Dendritic cell treated with granulocyte-macrophage colony-stimulating factor and Interleukin-4, amounts not matched to agents 40 ng/mL and 50 ng/mL, for 4 days (primary cell): Measurements from ENCODE around the gene ZNRD2.

Source experiments
- H3K27ac Mint-ChIP-seq: one replicate; pipeline ENCODE4 v1.8.0; 2022; ENCODE audit warnings: mild to moderate bottlenecking, mixed read lengths
- H3K27me3 Mint-ChIP-seq: one replicate; pipeline ENCODE4 v1.8.0; 2022; ENCODE audit warnings: mild to moderate bottlenecking, mixed read lengths
- H3K36me3 Mint-ChIP-seq: one replicate; pipeline ENCODE4 v1.8.0; 2022; ENCODE audit warnings: low read depth, mixed read lengths
- H3K4me1 Mint-ChIP-seq: one replicate; pipeline ENCODE4 v1.8.0; 2022; ENCODE audit warnings: low read depth, mixed read lengths
- H3K4me3 Mint-ChIP-seq: one replicate; pipeline ENCODE4 v1.8.0; 2022; ENCODE audit warnings: mild to moderate bottlenecking, moderate library complexity, mixed read lengths
- H3K9me3 Mint-ChIP-seq: one replicate; pipeline ENCODE4 v1.8.0; 2022; ENCODE audit warnings: mixed read lengths
- intact Hi-C: fragments of 100-400 bp; cut with micrococcal nuclease; formaldehyde crosslinking; loops from one replicate; pipeline ENCODE4 v1.15.0; 2022

Gene ZNRD2

GRCh38 chr11:65606876-65607613 lies 36.8 kb downstream of the ZNRD2 start:
- Mint-ChIP-seq H3K4me1 (peaks cover 64% of the 10 kb centered on the region), H3K4me3 (peak overlapping the region; percentile 4), H3K27ac (no peak overlapping the region), H3K36me3 (peaks cover 100% of the 10 kb centered on the region), H3K27me3 (no peaks in the 10 kb centered on the region), H3K9me3 (no peaks in the 10 kb centered on the region)
- intact Hi-C loops: no loop called here

DNA sequence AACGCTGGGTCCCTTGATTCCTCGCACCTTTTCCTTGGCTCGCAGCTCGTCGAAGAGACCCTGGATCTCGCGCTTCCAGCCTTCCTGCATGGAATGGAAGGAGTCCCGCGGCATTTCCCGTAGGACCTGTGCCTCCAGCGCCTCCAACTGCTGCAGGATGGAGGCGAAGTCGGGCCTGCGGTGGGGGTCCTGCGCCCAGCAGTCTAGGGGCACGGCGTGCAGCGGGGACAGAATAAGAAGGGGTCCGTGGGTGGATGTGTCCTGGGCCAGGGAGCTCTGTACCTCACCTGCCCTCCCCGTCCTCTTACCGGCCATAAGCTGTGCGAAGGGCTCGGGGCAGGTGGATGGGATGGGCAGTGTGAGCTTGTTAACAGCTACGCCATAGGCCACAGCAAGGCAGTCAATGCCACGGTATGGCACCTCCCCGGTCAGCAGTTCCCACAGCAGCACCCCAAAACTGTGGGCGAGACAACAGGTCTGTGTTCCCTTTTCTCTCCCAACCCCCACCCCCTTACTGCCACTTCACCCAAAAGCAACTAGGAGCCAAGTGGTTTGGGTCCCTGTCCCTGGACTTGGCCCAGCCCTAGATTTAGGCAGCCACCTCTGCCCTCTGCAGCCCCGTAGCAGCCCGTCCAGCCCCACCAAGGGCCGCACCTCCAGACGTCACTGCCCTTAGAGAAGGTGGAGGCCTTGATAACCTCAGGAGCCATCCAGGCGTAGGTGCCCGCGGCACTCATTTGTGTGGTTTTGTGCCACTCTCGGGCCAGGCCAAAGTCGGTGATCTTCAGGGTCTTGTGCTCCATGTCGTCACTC lies 37.5 kb downstream of the ZNRD2 start:
- Mint-ChIP-seq H3K36me3 (peaks cover 100% of the 10 kb centered on the region), H3K4me1 (peaks cover 72% of the 10 kb centered on the region), H3K4me3 (no peak overlapping the region), H3K27ac (no peak overlapping the region), H3K27me3 (no peaks in the 10 kb centered on the region), H3K9me3 (no peaks in the 10 kb centered on the region)
- intact Hi-C loops: no loop called here

DNA sequence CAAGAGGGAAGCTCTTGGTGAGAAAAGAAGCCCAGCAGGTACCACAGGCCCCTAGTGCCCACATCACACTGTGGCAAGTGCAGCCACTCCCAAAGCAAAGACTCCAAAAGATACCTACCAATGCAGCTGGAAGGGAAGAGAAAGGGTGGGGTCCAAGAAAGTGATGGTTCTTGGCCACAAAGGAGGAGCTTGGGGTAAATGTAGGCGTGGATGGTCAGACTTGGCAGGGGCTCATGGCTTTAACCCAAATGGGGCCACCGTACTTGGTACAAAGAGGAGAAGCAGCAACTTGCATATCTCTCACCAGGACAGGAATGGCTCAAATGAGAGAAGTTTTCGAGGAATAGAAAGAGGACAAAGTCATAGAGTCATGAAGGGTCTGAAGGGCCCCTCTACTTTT lies 39.0 kb downstream of the ZNRD2 start:
- peak overlapping the region; percentile 91 for H3K4me3 Mint-ChIP-seq

GRCh38 chr11:65609665-65610064 lies 39.4 kb downstream of the ZNRD2 start:
- H3K27me3 Mint-ChIP-seq: no peaks in the 10 kb centered on the region
- peak overlapping the region; percentile 91 for H3K4me3 Mint-ChIP-seq
- peaks cover 100% of the 10 kb centered on the region for H3K36me3 Mint-ChIP-seq
- H3K4me1 Mint-ChIP-seq: peaks cover 70% of the 10 kb centered on the region
- no peaks in the 10 kb centered on the region for H3K9me3 Mint-ChIP-seq
- intact Hi-C loops: no loop called here
- peak overlapping the region; percentile 95 for H3K27ac Mint-ChIP-seq

More for the DNA sequence above, 39.0 kb downstream of the ZNRD2 start:
- intact Hi-C loops: no loop called here
- H3K36me3 Mint-ChIP-seq: peaks cover 100% of the 10 kb centered on the region
- H3K4me1 Mint-ChIP-seq: peaks cover 70% of the 10 kb centered on the region
- H3K27ac Mint-ChIP-seq: no peak overlapping the region
- H3K9me3 Mint-ChIP-seq: no peaks in the 10 kb centered on the region
- no peaks in the 10 kb centered on the region for H3K27me3 Mint-ChIP-seq

DNA sequence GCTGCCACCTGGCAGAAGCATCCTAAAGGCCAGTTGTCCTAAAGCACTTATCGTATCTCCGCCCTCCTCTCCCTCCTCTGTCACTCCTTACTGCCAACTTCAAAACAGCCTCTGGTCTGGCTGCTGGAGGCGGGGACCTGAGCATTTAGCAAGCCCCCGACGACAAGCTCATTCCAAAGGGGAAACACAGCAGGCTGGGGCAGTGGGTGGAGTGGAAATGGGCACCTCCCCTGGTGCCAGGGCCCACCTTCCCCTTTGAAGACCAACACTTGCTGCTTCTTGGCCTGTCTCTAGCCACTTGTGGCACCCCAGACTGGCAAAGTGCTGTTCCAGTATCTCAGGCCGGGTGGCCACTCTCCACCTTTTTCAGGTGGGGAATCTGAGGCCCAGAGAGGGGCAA lies 40.1 kb downstream of the ZNRD2 start:
- Mint-ChIP-seq H3K9me3 (no peaks in the 10 kb centered on the region), H3K4me1 (peaks cover 70% of the 10 kb centered on the region), H3K27me3 (no peaks in the 10 kb centered on the region), H3K27ac (peak overlapping the region; percentile 95), H3K4me3 (peak overlapping the region; percentile 91), H3K36me3 (peaks cover 99% of the 10 kb centered on the region)
- intact Hi-C loops: no loop called here

DNA sequence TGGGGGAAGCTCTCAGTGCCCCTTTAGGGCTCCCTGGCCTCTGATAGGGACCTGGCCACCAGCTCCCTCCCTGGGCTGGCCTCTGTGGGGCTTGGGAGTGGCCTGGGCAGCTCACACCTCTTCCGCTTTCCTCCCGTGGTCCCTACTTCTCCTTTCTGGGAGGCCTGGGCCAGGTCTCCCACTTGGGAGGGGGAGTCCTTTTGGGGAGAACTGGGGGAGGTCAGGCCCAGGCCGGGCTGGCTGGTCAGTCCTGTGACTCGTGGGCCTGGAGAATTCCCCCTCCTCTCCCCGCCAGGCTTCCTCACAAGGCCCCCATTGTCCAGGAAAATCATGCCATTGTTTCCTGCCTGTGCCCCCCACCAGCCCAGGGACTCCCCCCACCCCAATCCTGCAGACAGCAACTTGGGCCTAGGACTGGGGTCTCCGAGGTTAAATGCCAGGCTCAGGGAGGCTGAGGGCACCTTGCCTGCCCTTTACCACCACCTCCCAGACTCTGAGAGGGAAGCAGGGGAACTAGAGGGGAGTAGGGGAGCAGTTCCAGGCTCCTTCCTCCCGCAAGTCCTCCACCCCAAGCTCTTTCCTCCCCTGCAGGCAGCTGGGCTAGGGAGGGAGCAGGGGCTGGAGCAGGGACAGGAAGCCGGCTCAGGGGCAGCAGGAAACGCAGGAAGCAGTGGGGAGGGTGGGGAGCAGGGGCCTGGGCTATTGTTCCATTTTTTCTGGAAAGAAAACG lies 40.9 kb downstream of the ZNRD2 start:
- intact Hi-C loops: no loop called here
- peaks cover 71% of the 10 kb centered on the region for H3K4me1 Mint-ChIP-seq
- peak overlapping the region; percentile 91 for H3K4me3 Mint-ChIP-seq
- no peaks in the 10 kb centered on the region for H3K27me3 Mint-ChIP-seq
- no peaks in the 10 kb centered on the region for H3K9me3 Mint-ChIP-seq
- H3K36me3 Mint-ChIP-seq: peaks cover 93% of the 10 kb centered on the region
- H3K27ac Mint-ChIP-seq: peak overlapping the region; percentile 95

- H3K36me3 Mint-ChIP-seq: peaks cover 93% of the 10 kb centered on the region
- H3K4me3 Mint-ChIP-seq: peak overlapping the region; percentile 91
- no peaks in the 10 kb centered on the region for H3K9me3 Mint-ChIP-seq
- H3K27me3 Mint-ChIP-seq: no peaks in the 10 kb centered on the region
- H3K4me1 Mint-ChIP-seq: peaks cover 71% of the 10 kb centered on the region
- peak overlapping the region; percentile 95 for H3K27ac Mint-ChIP-seq
- intact Hi-C loops: no loop called here
These were observed 41.7 kb downstream of the ZNRD2 start for GRCh38 chr11:65611758-65612603.

- Mint-ChIP-seq H3K27ac (peak overlapping the region; percentile 95), H3K4me1 (peaks cover 71% of the 10 kb centered on the region), H3K36me3 (peaks cover 93% of the 10 kb centered on the region), H3K9me3 (no peaks in the 10 kb centered on the region), H3K4me3 (peak overlapping the region; percentile 91), H3K27me3 (no peaks in the 10 kb centered on the region)
- intact Hi-C loops: no loop called here
These were observed 42.4 kb downstream of the ZNRD2 start for GRCh38 chr11:65612691-65613090.

DNA sequence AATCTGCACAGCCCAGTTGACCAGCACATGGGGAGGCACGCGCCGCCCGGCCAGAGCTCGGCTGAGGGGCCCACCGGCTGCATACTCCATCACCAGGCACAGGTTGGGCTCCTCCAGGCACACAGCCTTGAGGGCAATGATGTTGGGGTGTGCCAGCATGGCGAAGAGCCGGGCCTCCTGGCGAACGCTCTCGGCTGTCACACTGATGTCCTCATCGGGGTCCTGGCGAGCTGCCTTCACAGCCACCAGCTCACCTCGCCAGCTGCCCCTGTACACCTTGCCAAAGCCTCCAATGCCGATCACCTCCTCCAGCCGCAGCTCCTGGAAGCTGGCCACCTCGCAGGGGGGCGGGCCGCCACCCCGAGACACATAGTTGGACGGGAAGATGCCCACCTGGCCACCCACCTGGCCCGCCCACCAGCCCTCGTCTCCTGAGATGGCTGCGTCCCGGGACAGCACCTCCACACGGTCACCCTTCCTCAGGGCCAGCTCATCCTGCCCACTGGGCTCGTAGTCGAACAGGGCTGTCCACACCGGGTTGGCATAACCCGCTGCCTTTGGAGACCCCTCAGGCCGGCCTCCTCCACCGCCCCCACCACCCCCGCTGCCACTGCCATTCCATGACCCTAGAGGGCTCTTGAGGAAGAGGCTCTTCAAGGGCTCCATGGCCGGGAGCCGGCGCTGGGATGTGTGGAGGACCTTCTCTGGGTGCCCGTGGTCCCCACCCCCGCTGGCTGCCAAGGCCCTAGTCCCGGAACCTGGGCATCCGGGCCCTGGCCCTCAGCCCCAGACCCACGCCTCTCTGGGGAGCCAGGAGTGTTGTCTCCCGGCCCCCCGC lies 43.0 kb downstream of the ZNRD2 start:
- Mint-ChIP-seq H3K27ac (peak overlapping the region; percentile 95), H3K27me3 (no peaks in the 10 kb centered on the region), H3K4me3 (peak overlapping the region; percentile 91), H3K9me3 (no peaks in the 10 kb centered on the region), H3K36me3 (peaks cover 93% of the 10 kb centered on the region), H3K4me1 (peaks cover 66% of the 10 kb centered on the region)
- intact Hi-C loops: no loop called here

DNA sequence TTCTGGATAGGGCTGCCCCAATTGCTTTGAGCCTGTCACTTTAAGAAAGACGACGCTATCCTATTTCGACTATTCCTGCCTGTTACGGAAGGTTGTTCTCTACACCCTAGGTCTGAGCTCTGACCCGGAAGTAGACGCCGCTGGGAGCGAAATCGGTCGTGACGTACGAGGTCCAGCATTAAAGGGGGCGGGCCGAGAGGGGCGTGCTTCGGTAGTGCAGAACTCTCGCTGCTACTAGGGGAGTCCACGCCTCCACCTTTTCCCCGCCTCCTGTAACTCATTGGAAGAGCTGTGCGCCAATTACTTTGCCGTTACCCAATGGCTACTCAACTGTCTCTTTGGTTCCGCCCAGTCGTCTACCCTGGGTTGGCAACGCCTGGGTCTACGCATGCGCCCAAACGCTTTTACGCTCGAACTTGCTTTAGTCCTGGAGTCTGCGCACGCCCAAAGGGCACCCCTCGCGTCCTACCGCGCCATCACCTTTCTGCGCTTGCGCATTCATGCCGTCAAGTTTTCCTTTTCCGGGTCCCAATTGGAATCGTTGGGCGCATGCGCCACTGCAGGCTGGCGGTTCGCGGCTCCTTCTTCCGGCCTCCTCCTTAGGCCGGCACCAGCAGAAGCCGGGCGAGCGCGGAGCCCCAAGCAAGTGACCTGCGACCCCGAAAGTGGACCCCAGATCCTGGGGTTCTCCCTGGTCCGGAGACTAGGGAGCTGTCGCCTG lies 45.1 kb downstream of the ZNRD2 start, which contains the start of gene PCNX3:
Gene PCNX3, plus strand, starts transcription at position 548 of the 721 bp plus-strand sequence. CDS start 536 bp downstream, outside the sequence.
- Mint-ChIP-seq H3K4me1 (peaks cover 54% of the 10 kb centered on the region), H3K27me3 (no peaks in the 10 kb centered on the region), H3K27ac (peak within 1 kb of the TSS; percentile 95), H3K4me3 (peak within 1 kb of the TSS; percentile 91), H3K36me3 (peaks cover 93% of the 10 kb centered on the region), H3K9me3 (no peaks in the 10 kb centered on the region)
- intact Hi-C loops: loop anchor here (1.0 to 2.0 kb wide), 3 partner anchors 37 to 48 kb away; no protein-coding TSS in a partner anchor

GRCh38 chr11:65615950-65616574 lies 45.8 kb downstream of the ZNRD2 start:
- peak overlapping the region; percentile 91 for H3K4me3 Mint-ChIP-seq
- H3K4me1 Mint-ChIP-seq: peaks cover 47% of the 10 kb centered on the region
- peak overlapping the region; percentile 95 for H3K27ac Mint-ChIP-seq
- intact Hi-C loops: loop anchor here (1.0 to 2.0 kb wide), 3 partner anchors 37 to 47 kb away; no protein-coding TSS in a partner anchor
- H3K27me3 Mint-ChIP-seq: no peaks in the 10 kb centered on the region
- no peaks in the 10 kb centered on the region for H3K9me3 Mint-ChIP-seq
- peaks cover 93% of the 10 kb centered on the region for H3K36me3 Mint-ChIP-seq
